Skeletal muscle satellite cell (primary cell): ENCODE data around the gene PRRX1.
A peak's percentile ranks its signal among the peaks of the same experiment; 100 is the strongest.

Experiments used
- H3K27me3 ChIP-seq: 2 replicates; pipeline ENCODE4 v1.7.0; 2013; ENCODE audit warnings: low read length; ENCODE audit not compliant: control insufficient read depth, insufficient read depth
- H3K36me3 ChIP-seq: 2 replicates; pipeline ENCODE4 v1.7.0; 2013; ENCODE audit warnings: mild to moderate bottlenecking, control low read depth, low read length; ENCODE audit not compliant: insufficient read depth
- H3K4me1 ChIP-seq: 2 replicates; pipeline ENCODE4 v1.7.0; 2013; ENCODE audit warnings: low read length; ENCODE audit not compliant: control insufficient read depth, insufficient read depth
- H3K4me2 ChIP-seq: 2 replicates; pipeline ENCODE4 v1.7.0; 2013; ENCODE audit warnings: mild to moderate bottlenecking, low read length
- H3K4me3 ChIP-seq: 2 replicates; pipeline ENCODE4 v1.7.0; 2013; ENCODE audit warnings: low read length
- H3K9ac ChIP-seq: 2 replicates; pipeline ENCODE4 v1.7.0; 2013; ENCODE audit warnings: mild to moderate bottlenecking, low read depth, low read length, moderate library complexity
- H3K9me3 ChIP-seq: replicated peaks from 2 replicates; pipeline ENCODE4 v1.7.0; 2013; ENCODE audit warnings: mild to moderate bottlenecking, control low read depth, low read length

Gene PRRX1

DNA sequence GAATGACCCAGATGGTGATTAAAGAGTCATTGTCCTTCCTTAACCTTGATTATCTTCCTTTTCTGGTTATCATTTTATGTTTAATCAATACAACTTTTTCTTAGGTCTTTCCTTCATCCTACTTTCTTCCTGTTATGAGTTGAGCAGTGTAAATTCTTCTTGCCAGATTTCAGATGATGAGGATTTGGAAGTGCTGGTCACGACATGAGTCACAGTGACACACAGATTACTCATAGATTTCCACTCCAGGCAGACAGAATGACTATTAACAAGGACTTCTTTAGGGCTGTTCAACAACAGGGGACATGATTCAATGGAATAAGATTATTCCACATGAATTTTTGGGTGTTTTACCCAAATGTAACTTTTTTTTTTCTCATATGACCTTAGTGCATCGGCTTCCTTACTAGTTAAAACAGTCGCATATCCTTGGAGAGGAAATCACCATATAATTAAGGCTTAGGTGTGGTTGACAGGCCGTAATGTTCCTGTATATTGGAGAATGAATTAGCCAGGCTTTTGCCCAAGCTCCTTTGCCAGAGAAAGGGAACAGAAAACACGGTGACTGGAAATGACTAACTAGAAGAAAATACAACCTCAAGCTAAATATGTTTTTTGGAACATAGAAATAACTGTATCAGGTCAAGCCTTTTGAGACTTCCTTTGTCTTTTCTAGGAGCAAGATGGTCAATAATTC, 44.2 kb downstream of the PRRX1 start:
- H3K4me3 ChIP-seq, result peak overlapping the region; percentile 41
- H3K4me1 ChIP-seq, result peaks cover 74% of the 10 kb centered on the region
- peak overlapping the region; percentile 70 for H3K4me2 ChIP-seq
- H3K9ac ChIP-seq, result peak overlapping the region; percentile 76
- no peaks in the 10 kb centered on the region for H3K27me3 ChIP-seq
- H3K36me3 ChIP-seq, result no peaks in the 10 kb centered on the region
- no peaks in the 10 kb centered on the region for H3K9me3 ChIP-seq

DNA sequence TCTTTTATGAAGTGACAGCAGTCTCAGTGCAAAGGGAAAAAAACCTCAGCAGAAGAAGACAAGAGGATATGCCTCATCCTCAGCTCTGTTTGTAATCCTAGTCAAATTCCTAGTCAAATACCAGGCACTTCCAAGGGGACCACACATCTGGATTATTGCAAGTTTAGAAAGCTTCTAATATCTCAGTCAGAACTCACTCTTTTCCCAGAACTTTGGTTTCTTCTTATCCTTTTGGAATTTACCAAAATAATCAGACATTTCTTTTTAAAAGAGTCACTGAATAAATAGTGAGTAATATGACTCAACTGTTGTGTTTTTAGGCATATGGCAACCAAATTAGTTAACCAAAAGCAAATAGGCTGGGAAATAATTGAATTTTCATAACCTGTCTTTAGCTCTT, 47.8 kb downstream of the PRRX1 start:
- H3K4me1 ChIP-seq, result peaks cover 74% of the 10 kb centered on the region
- no peaks in the 10 kb centered on the region for H3K27me3 ChIP-seq
- H3K9me3 ChIP-seq, result no peaks in the 10 kb centered on the region
- peak overlapping the region; percentile 12 for H3K4me2 ChIP-seq
- peak overlapping the region; percentile 53 for H3K9ac ChIP-seq
- no peaks in the 10 kb centered on the region for H3K36me3 ChIP-seq
- no peak overlapping the region for H3K4me3 ChIP-seq

- Histone ChIP-seq H3K27me3 (no peaks in the 10 kb centered on the region), H3K9me3 (no peaks in the 10 kb centered on the region), H3K4me1 (peaks cover 51% of the 10 kb centered on the region), H3K4me2 (peak overlapping the region; percentile 6), H3K4me3 (no peak overlapping the region), H3K36me3 (no peaks in the 10 kb centered on the region), H3K9ac (no peak overlapping the region)
Observed at GRCh38 chr1:170714163-170714562, 50.2 kb downstream of the PRRX1 start.

DNA sequence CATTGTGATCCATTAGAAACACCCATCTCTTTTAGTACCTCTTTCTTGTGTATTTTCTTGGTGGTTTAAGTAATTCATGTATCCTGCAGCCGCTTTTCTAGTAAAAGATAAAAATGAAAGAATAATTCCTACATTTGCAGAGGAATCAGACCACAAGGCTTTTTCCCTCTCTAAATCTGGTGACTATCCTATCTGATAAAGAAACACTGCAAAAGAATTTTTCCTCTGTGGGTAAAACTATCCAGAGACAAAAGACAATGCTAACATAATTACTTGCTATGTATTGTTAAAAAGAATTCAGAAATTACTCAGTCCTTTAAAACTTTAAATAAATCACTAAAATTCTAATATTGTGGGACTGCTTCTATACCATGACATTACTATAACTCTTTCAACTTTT, 51.0 kb downstream of the PRRX1 start:
- H3K9ac ChIP-seq, result no peak overlapping the region
- peaks cover 5% of the 10 kb centered on the region for H3K36me3 ChIP-seq
- peaks cover 44% of the 10 kb centered on the region for H3K4me1 ChIP-seq
- no peaks in the 10 kb centered on the region for H3K9me3 ChIP-seq
- H3K27me3 ChIP-seq, result no peaks in the 10 kb centered on the region
- no peak overlapping the region for H3K4me3 ChIP-seq
- no peak overlapping the region for H3K4me2 ChIP-seq

DNA sequence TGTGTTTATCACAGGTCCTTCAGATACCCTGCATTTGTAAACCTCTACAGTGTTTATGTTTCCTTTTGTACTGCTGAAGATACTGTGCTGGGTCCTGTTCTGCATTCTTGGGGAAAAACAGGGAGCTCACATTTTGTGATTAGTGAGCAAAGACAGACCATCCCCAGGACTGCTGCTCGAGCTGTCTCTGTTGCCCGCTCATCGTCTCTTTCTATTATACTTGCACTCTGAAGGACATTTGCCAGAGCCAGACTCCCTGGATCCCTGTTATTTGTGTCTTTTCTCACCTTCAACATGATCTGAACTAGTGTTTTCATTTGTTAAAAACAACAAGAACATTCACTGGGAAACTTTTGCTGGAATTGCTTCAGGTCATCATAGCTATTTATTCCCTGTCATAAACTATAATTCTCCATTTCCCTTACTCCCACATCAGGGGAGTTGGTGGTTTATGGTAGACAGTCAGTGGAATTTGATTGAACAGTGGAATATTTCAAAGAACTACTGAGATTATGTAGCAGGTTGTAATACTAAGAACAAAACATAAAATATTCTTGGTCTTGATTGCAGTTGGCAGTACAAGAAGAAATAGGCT, 53.0 kb downstream of the PRRX1 start:
- Histone ChIP-seq H3K4me3 (no peak overlapping the region), H3K27me3 (no peaks in the 10 kb centered on the region), H3K4me2 (no peak overlapping the region), H3K36me3 (peaks cover 21% of the 10 kb centered on the region), H3K9me3 (no peaks in the 10 kb centered on the region), H3K4me1 (peaks cover 26% of the 10 kb centered on the region), H3K9ac (no peak overlapping the region)

GRCh38 chr1:170720661-170721060, 56.7 kb downstream of the PRRX1 start:
- Histone ChIP-seq H3K36me3 (peaks cover 41% of the 10 kb centered on the region), H3K9me3 (no peaks in the 10 kb centered on the region)

GRCh38 chr1:170721621-170722020, 57.7 kb downstream of the PRRX1 start:
- Histone ChIP-seq H3K9me3 (no peaks in the 10 kb centered on the region), H3K4me3 (no peak overlapping the region)

More at GRCh38 chr1:170720661-170721060, 56.7 kb downstream of the PRRX1 start:
- Histone ChIP-seq H3K9ac (no peak overlapping the region), H3K4me2 (no peak overlapping the region), H3K4me3 (no peak overlapping the region), H3K27me3 (no peaks in the 10 kb centered on the region), H3K4me1 (no peaks in the 10 kb centered on the region)

DNA sequence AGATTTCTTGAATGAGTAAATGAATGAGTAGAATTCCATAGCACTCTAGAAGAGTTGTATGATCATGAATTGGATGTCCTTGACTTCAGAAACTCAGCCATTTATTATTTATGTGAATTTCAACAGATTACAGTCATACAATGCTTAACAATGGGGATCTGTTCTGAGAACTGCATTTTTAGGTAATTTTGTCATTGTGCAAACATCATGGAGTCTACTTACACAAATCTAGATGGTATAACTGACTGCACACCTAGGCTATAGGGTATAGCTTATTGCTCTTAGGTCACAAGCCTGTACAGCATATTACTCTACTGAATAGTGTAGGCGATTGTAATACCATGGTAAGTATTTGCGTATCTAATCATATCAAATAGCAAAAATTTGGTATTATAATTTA, 59.6 kb downstream of the PRRX1 start:
- H3K4me3 ChIP-seq, result no peak overlapping the region
- no peaks in the 10 kb centered on the region for H3K27me3 ChIP-seq
- H3K4me2 ChIP-seq, result no peak overlapping the region
- no peaks in the 10 kb centered on the region for H3K9me3 ChIP-seq
- no peak overlapping the region for H3K9ac ChIP-seq
- no peaks in the 10 kb centered on the region for H3K4me1 ChIP-seq
- peaks cover 60% of the 10 kb centered on the region for H3K36me3 ChIP-seq

More at GRCh38 chr1:170721621-170722020, 57.7 kb downstream of the PRRX1 start:
- Histone ChIP-seq H3K36me3 (peaks cover 49% of the 10 kb centered on the region), H3K27me3 (no peaks in the 10 kb centered on the region), H3K4me1 (no peaks in the 10 kb centered on the region), H3K4me2 (no peak overlapping the region), H3K9ac (no peak overlapping the region)

DNA sequence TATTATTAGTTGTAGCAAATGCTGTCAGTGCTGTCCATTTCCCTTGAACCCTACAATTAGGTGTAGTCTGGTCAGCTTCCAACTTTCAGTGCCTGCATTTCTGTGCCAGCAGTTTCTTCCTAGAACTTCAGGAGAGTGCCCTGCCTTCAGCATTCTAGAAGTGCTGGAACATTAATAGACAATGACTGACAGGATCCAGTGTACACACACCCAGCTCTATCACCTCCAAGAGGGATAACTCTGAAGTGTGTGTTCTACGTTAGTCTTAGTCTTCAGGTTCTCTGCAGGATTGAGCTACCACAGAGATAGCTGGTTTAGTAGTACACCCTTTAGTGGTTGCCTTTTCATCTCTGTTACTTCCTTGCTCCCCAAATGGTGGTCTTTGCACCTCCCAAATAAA, 61.4 kb downstream of the PRRX1 start:
- H3K4me1 ChIP-seq, result peaks cover 16% of the 10 kb centered on the region
- no peaks in the 10 kb centered on the region for H3K27me3 ChIP-seq
- H3K4me3 ChIP-seq, result no peak overlapping the region
- no peaks in the 10 kb centered on the region for H3K9me3 ChIP-seq
- H3K4me2 ChIP-seq, result no peak overlapping the region
- H3K9ac ChIP-seq, result no peak overlapping the region
- peaks cover 60% of the 10 kb centered on the region for H3K36me3 ChIP-seq

DNA sequence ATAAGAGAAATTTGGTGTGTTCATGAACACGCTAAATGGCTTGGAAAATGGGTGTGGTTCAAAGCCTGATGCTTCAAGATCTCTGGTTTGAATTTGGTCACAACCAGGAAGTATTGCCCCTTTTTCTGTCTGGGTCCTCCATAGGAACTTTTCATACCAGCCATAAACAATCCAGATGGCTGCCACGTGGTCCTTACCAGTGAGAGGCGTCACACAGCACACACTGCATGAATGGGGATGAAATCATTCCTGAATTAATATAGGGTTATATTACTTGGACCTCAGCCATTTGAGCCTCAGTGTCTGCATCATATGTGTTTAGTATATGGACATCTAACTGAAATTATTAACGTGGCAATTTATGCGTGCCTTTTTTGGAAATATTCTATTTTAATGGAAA, 64.0 kb downstream of the PRRX1 start:
- H3K4me1 ChIP-seq, result peaks cover 36% of the 10 kb centered on the region
- no peaks in the 10 kb centered on the region for H3K27me3 ChIP-seq
- no peak overlapping the region for H3K4me3 ChIP-seq
- no peaks in the 10 kb centered on the region for H3K9me3 ChIP-seq
- H3K4me2 ChIP-seq, result no peak overlapping the region
- peaks cover 47% of the 10 kb centered on the region for H3K36me3 ChIP-seq
- H3K9ac ChIP-seq, result no peak overlapping the region

DNA sequence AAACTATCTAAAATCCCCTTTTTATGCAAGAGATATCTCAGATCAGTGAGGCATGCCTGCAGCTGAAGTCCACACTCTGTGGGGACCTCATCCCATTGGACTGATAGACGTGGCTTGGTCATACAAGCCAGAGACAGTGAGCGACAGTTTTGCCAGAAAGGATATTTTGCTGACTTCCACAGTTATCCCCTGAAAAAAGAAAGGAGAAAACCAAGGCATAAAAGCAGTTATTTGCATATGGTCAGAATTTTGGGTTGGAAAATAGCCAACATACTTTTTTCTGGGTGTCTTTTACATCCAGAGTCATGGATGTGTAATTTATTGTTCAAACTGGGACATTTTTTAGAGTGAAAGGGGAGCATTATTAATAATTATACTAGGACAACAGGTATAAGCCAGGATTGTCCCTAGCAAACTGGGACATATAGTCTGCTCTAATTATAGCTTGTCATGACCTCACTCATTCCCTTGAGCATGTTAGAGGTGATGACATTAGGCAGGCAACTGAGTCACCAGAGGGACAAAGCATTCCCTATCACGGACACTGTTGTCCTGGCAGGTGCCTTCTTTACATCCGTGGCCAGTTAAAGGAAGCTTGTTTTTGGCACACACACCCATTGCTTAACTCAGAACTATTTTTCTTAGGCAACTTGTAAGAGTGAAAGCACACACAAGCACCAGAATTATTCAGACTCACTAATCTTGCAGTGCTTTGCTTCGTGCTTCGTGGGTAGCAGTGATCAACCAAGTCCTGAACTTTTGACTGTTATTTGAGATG, 65.5 kb downstream of the PRRX1 start:
- H3K9ac ChIP-seq, result no peak overlapping the region
- H3K4me1 ChIP-seq, result peaks cover 42% of the 10 kb centered on the region
- peaks cover 41% of the 10 kb centered on the region for H3K36me3 ChIP-seq
- H3K9me3 ChIP-seq, result no peaks in the 10 kb centered on the region
- no peaks in the 10 kb centered on the region for H3K27me3 ChIP-seq
- peak overlapping the region; percentile 24 for H3K4me2 ChIP-seq
- no peak overlapping the region for H3K4me3 ChIP-seq
